ENCODE measurements around the gene ESAM. TPM values are rescaled to one million over a fixed set of nuclear protein-coding genes. Genes with fewer than 3 reads are reported as not detected.

Gene ESAM
- total RNA-seq, 1 donor from 2014 or later = 164 TPM

- H3K27ac ChIP-seq = no peak overlapping the region
Observed at GRCh38 chr11:124753205-124753604, 8.9 kb downstream of the ESAM start.

GRCh38 chr11:124752471-124753102 is 9.5 kb downstream of the ESAM start:
- TF ChIP-seq CTCF (IDR thresholded peaks at IDR 0.05) = no peak
- Histone ChIP-seq H3K36me3 (peaks cover 32% of the 10 kb centered on the region), H3K4me3 (peak overlapping the region; percentile 28), H3K9me3 (no peaks in the 10 kb centered on the region), H3K27ac (peak overlapping the region; percentile 83), H3K4me1 (peaks cover 49% of the 10 kb centered on the region), H3K27me3 (no peaks in the 10 kb centered on the region)
- DNase-seq (no peak), ATAC-seq (peak; percentile 5)
- intact Hi-C loops (cut with DNase I) = no loop called here

More at GRCh38 chr11:124753205-124753604, 8.9 kb downstream of the ESAM start:
- TF ChIP-seq CTCF (IDR thresholded peaks at IDR 0.05) = no peak
- Histone ChIP-seq H3K4me3 (no peak overlapping the region), H3K4me1 (peaks cover 50% of the 10 kb centered on the region), H3K9me3 (no peaks in the 10 kb centered on the region), H3K36me3 (peaks cover 32% of the 10 kb centered on the region), H3K27me3 (no peaks in the 10 kb centered on the region)
- DNase-seq (no peak), ATAC-seq (peak; percentile 8)
- intact Hi-C loops (cut with DNase I) = no loop called here

GRCh38 chr11:124751741-124752470 is 10.2 kb downstream of the ESAM start, which contains the start of gene VSIG2:
Gene VSIG2 (minus strand): TSS chr11:124752255. CDS start chr11:124752137, 118 bp downstream.
- Histone ChIP-seq H3K36me3 (peaks cover 27% of the 10 kb centered on the region), H3K4me3 (peak within 1 kb of the TSS; percentile 28), H3K27me3 (no peaks in the 10 kb centered on the region), H3K9me3 (no peaks in the 10 kb centered on the region), H3K4me1 (peaks cover 50% of the 10 kb centered on the region), H3K27ac (peak within 1 kb of the TSS; percentile 83)
- TF ChIP-seq CTCF (IDR thresholded peaks at IDR 0.05) = no peak
- peak; percentile 77 for DNase-seq
- intact Hi-C loops (cut with DNase I) = no loop called here
- peak; percentile 56 for ATAC-seq

GRCh38 chr11:124751391-124751740 is 10.7 kb downstream of the ESAM start:
- ATAC-seq (no peak), DNase-seq (no peak)
- Histone ChIP-seq H3K9me3 (no peaks in the 10 kb centered on the region), H3K4me3 (peak overlapping the region; percentile 28), H3K4me1 (peaks cover 50% of the 10 kb centered on the region), H3K27me3 (no peaks in the 10 kb centered on the region), H3K27ac (peak overlapping the region; percentile 83), H3K36me3 (peaks cover 22% of the 10 kb centered on the region)
- TF ChIP-seq CTCF (IDR thresholded peaks at IDR 0.05) = no peak
- intact Hi-C loops (cut with DNase I) = no loop called here

- Histone ChIP-seq H3K27me3 (no peaks in the 10 kb centered on the region), H3K27ac (no peak overlapping the region), H3K4me3 (no peak overlapping the region), H3K4me1 (peaks cover 53% of the 10 kb centered on the region), H3K36me3 (peaks cover 12% of the 10 kb centered on the region), H3K9me3 (no peaks in the 10 kb centered on the region)
- intact Hi-C loops (cut with DNase I) = loop anchor here (5.0 kb wide), 1 partner anchor 78 kb away; the partner anchor contains the start of genes SIAE and SPA17
- no peak for TF ChIP-seq CTCF (IDR thresholded peaks at IDR 0.05)
- DNase-seq (no peak), ATAC-seq (no peak)
Observed at GRCh38 chr11:124749912-124750311, 12.2 kb downstream of the ESAM start.
